Gastroesophageal sphincter (tissue), 4 donors: ENCODE measurements around the gene TMTC1. TPM values are rescaled to one million over a fixed set of nuclear protein-coding genes. Genes with fewer than 3 reads are reported as not detected.

Experiments used
- ATAC-seq: fragments of 150-250 bp; one replicate; pipeline ENCODE4 v1.9.1; 2016; ENCODE audit warnings: mild to moderate bottlenecking, moderate library complexity
- H3K27ac ChIP-seq, 4 donors: fragments of 200-600 bp; sonication (generic) in 3 of 4; 1 replicate in 3 of 4; 2 replicates in 1 of 4; pipeline ENCODE4 v1.5.1; 2016 to 2019
- H3K27me3 ChIP-seq: fragments of 200-600 bp; sonication (generic); one replicate; pipeline ENCODE4 v1.5.1; 2019
- H3K36me3 ChIP-seq, 2 donors: fragments of 200-600 bp; sonication (generic); one replicate each; pipeline ENCODE4 v1.5.1; 2019; ENCODE audit warnings: control low read depth in 1 of 2
- H3K4me1 ChIP-seq, 3 donors: fragments of 200-600 bp; sonication (generic); 1 replicate in 2 of 3; 2 replicates in 1 of 3; pipeline ENCODE4 v1.5.1; 2016 to 2019; ENCODE audit warnings: control low read depth in 2 of 3
- H3K4me3 ChIP-seq, 2 donors: fragments of 200-600 bp; sonication (generic); one replicate each; pipeline ENCODE4 v1.5.1; 2019; ENCODE audit warnings: mild to moderate bottlenecking in 1 of 2, moderate library complexity in 1 of 2
- H3K9me3 ChIP-seq, 3 donors: fragments of 200-600 bp; sonication (generic); one replicate each; pipeline ENCODE4 v1.5.1; 2017 to 2019; ENCODE audit warnings: control low read depth in 2 of 3
- CTCF ChIP-seq, 4 experiments: fragments of 200-600 bp in 2 of 4; fragments of 450-650 bp in 2 of 4; sonication (generic) in 1 of 4; IDR thresholded peaks; one replicate each; pipeline ENCODE4 v1.5.1; 2017 to 2019; ENCODE audit warnings: antibody characterized with exemption in 4 of 4, mild to moderate bottlenecking in 2 of 4, moderate library complexity in 2 of 4
- EP300 ChIP-seq: sonication (generic); formaldehyde crosslinking; IDR thresholded peaks from one replicate; pipeline ENCODE4 v1.6.1; 2017; ENCODE audit warnings: antibody characterized with exemption, mild to moderate bottlenecking
- POLR2A ChIP-seq, 2 donors: fragments of 450-650 bp; IDR thresholded peaks; one replicate each; pipeline ENCODE4 v1.6.1; 2017; ENCODE audit warnings: antibody characterized with exemption in 2 of 2, mild to moderate bottlenecking in 2 of 2, moderate library complexity in 1 of 2
- POLR2AphosphoS5 ChIP-seq: sonication (generic); formaldehyde crosslinking; IDR thresholded peaks from one replicate; pipeline ENCODE4 v1.6.1; 2017; ENCODE audit warnings: antibody characterized with exemption
- WGBS, 2 donors: methylation state at CpG; one replicate each; pipeline ENCODE4 v1.1.5; 2018; ENCODE audit warnings: low coverage in 1 of 2; 5-methylcytosine and 5-hydroxymethylcytosine counted together
- total RNA-seq, 4 donors: library from RNA; depleted of rRNA; stranded (reverse); fragments of >200 nt; gene quantifications; one replicate each; pipeline ENCODE4 v1.1.0, GENCODE V29; 2016

The TMTC1 gene
- total RNA-seq, 4 donors from 2014 or later: 94.0 to 190 (median 117) TPM

- Histone ChIP-seq H3K27ac (no peak overlapping the region), H3K4me3 (no peak overlapping the region), H3K9me3 (no peaks in the 10 kb centered on the region), H3K4me1 (peaks cover 0 to 9% (median 0%) of the 10 kb centered on the region in 3 donors), H3K36me3 (no peaks in the 10 kb centered on the region), H3K27me3 (no peaks in the 10 kb centered on the region)
- no peak for TF ChIP-seq POLR2A (IDR thresholded peaks at IDR 0.05)
- TF ChIP-seq POLR2AphosphoS5: no peak
- no peak for TF ChIP-seq CTCF (IDR thresholded peaks at IDR 0.05)
- TF ChIP-seq EP300: no peak
- no peak for ATAC-seq
- 93 to 98% methylated on average over 3 of the region's 3 CpGs for WGBS, 2 donors
Measured at GRCh38 chr12:29682088-29682487, 101.7 kb downstream of the TMTC1 start.

DNA sequence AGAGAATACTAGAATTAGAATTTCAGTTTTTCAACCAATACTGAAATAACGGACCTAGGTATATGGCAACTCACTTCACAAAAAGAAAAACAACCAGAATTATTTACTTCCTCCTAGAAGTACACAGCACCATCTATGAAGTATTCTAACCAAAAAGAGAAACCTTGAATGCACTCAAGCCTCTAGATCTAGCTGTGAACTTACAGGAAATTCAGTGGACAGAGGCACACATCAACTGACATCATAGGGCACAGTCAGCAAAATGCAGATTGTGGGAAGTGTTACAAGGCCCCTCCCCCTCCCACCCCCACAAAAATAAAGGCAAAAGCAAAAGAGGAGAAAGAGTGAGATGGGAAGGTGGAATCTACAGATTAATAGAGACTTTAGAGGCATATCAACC is 102.4 kb downstream of the TMTC1 start:
- no peak overlapping the region for H3K4me3 ChIP-seq
- H3K9me3 ChIP-seq: no peaks in the 10 kb centered on the region
- 100% methylated on average over 1 of the region's 1 CpG for WGBS, 2 donors
- no peaks in the 10 kb centered on the region for H3K36me3 ChIP-seq
- no peak overlapping the region for H3K27ac ChIP-seq
- TF ChIP-seq POLR2A (IDR thresholded peaks at IDR 0.05): no peak
- no peak for TF ChIP-seq CTCF (IDR thresholded peaks at IDR 0.05)
- TF ChIP-seq POLR2AphosphoS5: no peak
- no peak for TF ChIP-seq EP300
- no peak for ATAC-seq
- H3K27me3 ChIP-seq: no peaks in the 10 kb centered on the region
- peaks cover 0 to 16% (median 0%) of the 10 kb centered on the region in 3 donors for H3K4me1 ChIP-seq

- Histone ChIP-seq H3K27me3 (no peaks in the 10 kb centered on the region), H3K4me3 (no peak overlapping the region), H3K27ac (no peak overlapping the region), H3K4me1 (peaks cover 0 to 14% (median 0%) of the 10 kb centered on the region in 3 donors), H3K36me3 (peaks cover 0 to 3% of the 10 kb centered on the region in 2 donors), H3K9me3 (no peaks in the 10 kb centered on the region)
- ATAC-seq: no peak
- TF ChIP-seq EP300 (no peak), POLR2A (IDR thresholded peaks at IDR 0.05) (no peak), POLR2AphosphoS5 (no peak), CTCF (IDR thresholded peaks at IDR 0.05) (no peak)
- WGBS, 2 donors: 83 to 88% methylated on average over 1 to 2 of the region's 2 CpGs
Measured at GRCh38 chr12:29676676-29677075, 107.1 kb downstream of the TMTC1 start.

- H3K27me3 ChIP-seq: no peaks in the 10 kb centered on the region
- TF ChIP-seq POLR2A (IDR thresholded peaks at IDR 0.05) (no peak), POLR2AphosphoS5 (no peak), EP300 (no peak), CTCF (IDR thresholded peaks at IDR 0.05) (no peak)
- no peaks in the 10 kb centered on the region for H3K9me3 ChIP-seq
- peaks cover 0 to 14% (median 0%) of the 10 kb centered on the region in 3 donors for H3K4me1 ChIP-seq
- ATAC-seq: no peak
- no peak overlapping the region for H3K27ac ChIP-seq
- H3K4me3 ChIP-seq: no peak overlapping the region
- H3K36me3 ChIP-seq: peaks cover 0 to 6% of the 10 kb centered on the region in 2 donors
- 88 to 91% methylated on average over 3 of the region's 5 CpGs for WGBS, 2 donors
Measured at GRCh38 chr12:29674463-29674862, 109.3 kb downstream of the TMTC1 start.

DNA sequence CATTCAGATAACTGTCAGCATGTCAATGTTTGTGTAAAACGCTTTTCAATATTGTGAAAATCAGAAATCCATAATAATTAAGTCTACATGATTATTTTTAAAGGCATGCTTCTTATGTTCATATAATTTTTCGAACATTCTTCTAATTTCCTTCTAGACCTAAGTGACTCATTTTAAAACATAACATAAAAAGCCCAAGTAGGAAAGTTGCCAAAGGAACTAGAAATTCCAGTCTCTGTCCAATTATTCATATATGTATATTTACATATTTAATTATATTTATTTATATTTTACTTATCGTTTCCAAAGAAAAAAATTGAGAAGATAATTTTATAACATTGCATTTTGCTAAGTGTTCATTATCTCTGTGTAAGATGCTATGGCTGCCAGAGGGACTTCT is 110.4 kb downstream of the TMTC1 start:
- WGBS, 2 donors: 28 to 75% methylated on average over 3 of the region's 3 CpGs
- no peak overlapping the region for H3K4me3 ChIP-seq
- H3K9me3 ChIP-seq: no peaks in the 10 kb centered on the region
- H3K36me3 ChIP-seq: peaks cover 0 to 6% of the 10 kb centered on the region in 2 donors
- TF ChIP-seq CTCF (IDR thresholded peaks at IDR 0.05): no peak
- no peak for TF ChIP-seq POLR2A (IDR thresholded peaks at IDR 0.05)
- no peak for TF ChIP-seq POLR2AphosphoS5
- no peak for TF ChIP-seq EP300
- peaks cover 0 to 14% (median 0%) of the 10 kb centered on the region in 3 donors for H3K4me1 ChIP-seq
- no peaks in the 10 kb centered on the region for H3K27me3 ChIP-seq
- no peak for ATAC-seq
- no peak overlapping the region for H3K27ac ChIP-seq
